Parathyroid adenoma (tissue), 2 donors: ENCODE measurements around the gene GMEB2.
"Not testable (repeated sequence)": the region's sequence is repeated elsewhere in the genome, so short reads cannot be mapped to it uniquely, and the experiment has no call there.

Experiments
- H2AFZ ChIP-seq: fragments of 300-600 bp; sonication (generic); one replicate; pipeline ENCODE4 v1.7.0; 2017; ENCODE audit warnings: antibody characterized with exemption, mild to moderate bottlenecking
- H3K27ac ChIP-seq: fragments of 300-600 bp; sonication (generic); one replicate; pipeline ENCODE4 v1.7.0; 2017
- H3K27me3 ChIP-seq: fragments of 300-600 bp; sonication (generic); one replicate; pipeline ENCODE4 v1.7.0; 2017; ENCODE audit warnings: low read length; ENCODE audit not compliant: control insufficient read depth, insufficient read depth
- H3K36me3 ChIP-seq: fragments of 300-600 bp; sonication (generic); one replicate; pipeline ENCODE4 v1.7.0; 2017; ENCODE audit warnings: low read length; ENCODE audit not compliant: control insufficient read depth, insufficient read depth
- H3K4me1 ChIP-seq: fragments of 300-600 bp; sonication (generic); one replicate; pipeline ENCODE4 v1.7.0; 2017; ENCODE audit warnings: control low read depth
- H3K4me2 ChIP-seq: fragments of 300-600 bp; sonication (generic); one replicate; pipeline ENCODE4 v1.7.0; 2017; ENCODE audit warnings: low read length
- H3K4me3 ChIP-seq: fragments of 300-600 bp; sonication (generic); one replicate; pipeline ENCODE4 v1.7.0; 2017; ENCODE audit warnings: low read depth, low read length
- H3K79me2 ChIP-seq: fragments of 300-600 bp; sonication (generic); one replicate; pipeline ENCODE4 v1.7.0; 2017; ENCODE audit warnings: control low read depth
- H3K9ac ChIP-seq: fragments of 300-600 bp; sonication (generic); one replicate; pipeline ENCODE4 v1.7.0; 2017; ENCODE audit warnings: mild to moderate bottlenecking
- H3K9me3 ChIP-seq: fragments of 300-600 bp; sonication (generic); one replicate; pipeline ENCODE4 v1.7.0; 2017; ENCODE audit warnings: low read length; ENCODE audit not compliant: control insufficient read depth
- CTCF ChIP-seq: fragments of 300-600 bp; sonication (generic); IDR thresholded peaks from one replicate; pipeline ENCODE4 v1.7.0; 2017; ENCODE audit warnings: antibody characterized with exemption, mild to moderate bottlenecking
- donor health status: primary hyperparathyroidism.

The GMEB2 gene

GRCh38 chr20:63639093-63639975, 12.4 kb upstream of the GMEB2 start:
- Histone ChIP-seq H3K4me2 (no peak overlapping the region), H3K36me3 (no peaks in the 10 kb centered on the region), H3K27ac (peak overlapping the region; percentile 29), H3K4me3 (no peak overlapping the region), H3K9me3 (no peaks in the 10 kb centered on the region), H3K4me1 (peaks cover 8% of the 10 kb centered on the region), H3K27me3 (no peaks in the 10 kb centered on the region), H3K79me2 (no peaks in the 10 kb centered on the region), H2AFZ (no peak overlapping the region), H3K9ac (no peak overlapping the region)
- no peak for TF ChIP-seq CTCF

- no peak for TF ChIP-seq CTCF
- Histone ChIP-seq H3K27ac (no peak overlapping the region), H3K4me1 (no peaks in the 10 kb centered on the region), H3K4me2 (no peak overlapping the region), H2AFZ (no peak overlapping the region), H3K27me3 (no peaks in the 10 kb centered on the region), H3K4me3 (no peak overlapping the region), H3K9me3 (no peaks in the 10 kb centered on the region), H3K9ac (no peak overlapping the region), H3K36me3 (no peaks in the 10 kb centered on the region), H3K79me2 (no peaks in the 10 kb centered on the region)
Measured at GRCh38 chr20:63636752-63637628, 10.1 kb upstream of the GMEB2 start.

GRCh38 chr20:63635431-63636141, 8.7 kb upstream of the GMEB2 start:
- no peak overlapping the region for H2AFZ ChIP-seq
- no peak overlapping the region for H3K4me2 ChIP-seq
- TF ChIP-seq CTCF, result no peak
- no peak overlapping the region for H3K9ac ChIP-seq
- H3K79me2 ChIP-seq, result no peaks in the 10 kb centered on the region
- no peak overlapping the region for H3K4me3 ChIP-seq
- H3K9me3 ChIP-seq, result no peaks in the 10 kb centered on the region
- no peaks in the 10 kb centered on the region for H3K36me3 ChIP-seq
- no peaks in the 10 kb centered on the region for H3K27me3 ChIP-seq
- H3K4me1 ChIP-seq, result peaks cover 6% of the 10 kb centered on the region
- no peak overlapping the region for H3K27ac ChIP-seq

- Histone ChIP-seq H3K27me3 (no peaks in the 10 kb centered on the region), H3K4me2 (no peak overlapping the region), H3K4me3 (no peak overlapping the region), H3K27ac (no peak overlapping the region), H3K4me1 (peaks cover 6% of the 10 kb centered on the region), H3K9ac (no peak overlapping the region), H3K36me3 (no peaks in the 10 kb centered on the region), H3K79me2 (no peaks in the 10 kb centered on the region), H3K9me3 (no peaks in the 10 kb centered on the region), H2AFZ (no peak overlapping the region)
- no peak for TF ChIP-seq CTCF
Measured at GRCh38 chr20:63633732-63634131, 6.8 kb upstream of the GMEB2 start.

GRCh38 chr20:63631426-63631825, 4.5 kb upstream of the GMEB2 start:
- H3K79me2 ChIP-seq, H3K36me3 ChIP-seq, H3K4me3 ChIP-seq, H3K27me3 ChIP-seq, H3K4me1 ChIP-seq, H3K9ac ChIP-seq, H3K9me3 ChIP-seq: not testable (repeated sequence)
- Histone ChIP-seq H3K4me2 (peak overlapping the region; percentile 33), H2AFZ (peak overlapping the region; percentile 75), H3K27ac (peak overlapping the region; percentile 68)

GRCh38 chr20:63630956-63631355, 4.1 kb upstream of the GMEB2 start:
- not testable (repeated sequence) for H3K9ac ChIP-seq, H3K4me1 ChIP-seq, H3K79me2 ChIP-seq, H3K9me3 ChIP-seq, H3K36me3 ChIP-seq, H3K4me3 ChIP-seq, H3K27me3 ChIP-seq
- H3K27ac ChIP-seq, result peak overlapping the region; percentile 68
- peak overlapping the region; percentile 75 for H2AFZ ChIP-seq
- peak overlapping the region; percentile 33 for H3K4me2 ChIP-seq
